Upper lobe of right lung (tissue), 1 donor: ENCODE data around the gene ETDB. TPM values are rescaled to one million over a fixed set of nuclear protein-coding genes. Genes with fewer than 3 reads are reported as not detected.
"Not testable (repeated sequence)": the region's sequence is repeated elsewhere in the genome, so short reads cannot be mapped to it uniquely, and the experiment has no call there.

Experiments used
- ATAC-seq: fragments of 200-7000 bp; cut with Tn5 transposase; one replicate; pipeline ENCODE4 v1.9.1; 2020; ENCODE audit warnings: mild to moderate bottlenecking, moderate library complexity
- DNase-seq: peaks from one replicate; pipeline ENCODE4 v3.0.0-alpha.2; 2020
- H3K27ac ChIP-seq: fragments of 200-600 bp; one replicate; pipeline ENCODE4 v1.8.0; 2022
- H3K27me3 ChIP-seq: fragments of 200-600 bp; one replicate; pipeline ENCODE4 v1.8.0; 2022; ENCODE audit warnings: mild to moderate bottlenecking
- H3K36me3 ChIP-seq: fragments of 200-600 bp; one replicate; pipeline ENCODE4 v1.8.0; 2022
- H3K4me1 ChIP-seq: fragments of 200-600 bp; one replicate; pipeline ENCODE4 v1.8.0; 2022
- H3K4me3 ChIP-seq: fragments of 200-600 bp; one replicate; pipeline ENCODE4 v1.8.0; 2022; ENCODE audit warnings: mild to moderate bottlenecking
- H3K9me3 ChIP-seq: fragments of 200-600 bp; one replicate; pipeline ENCODE4 v1.8.0; 2022
- intact Hi-C: fragments of 100-400 bp; cut with DNase I; formaldehyde crosslinking; loops from one replicate; pipeline ENCODE4 v1.11.0; 2022
- long read RNA-seq: library from polyadenylated mRNA; unstranded; transcript quantifications from one replicate; pipeline ENCODE4 v2.0.0, GENCODE V29; 2021
- total RNA-seq: library from RNA; stranded (reverse); fragmentation: NEBNext Ultra II Directional; extraction: Animal tissue kit (Norgen Biotek cat#: 25700); gene quantifications from one replicate; pipeline ENCODE4 v1.2.1, GENCODE V29; 2021
- TF ChIP-seq, protein P1 (sequence below): fragments of 200-600 bp; IDR thresholded peaks from one replicate; pipeline ENCODE4 v1.8.0; 2022; ENCODE audit warnings: antibody characterized with exemption
- donor health status: DM: no; HTN: yes; CAD: no; lungs with severe emphysema.

Gene ETDB
- not detected for total RNA-seq
- long read RNA-seq: 0 reads

DNA sequence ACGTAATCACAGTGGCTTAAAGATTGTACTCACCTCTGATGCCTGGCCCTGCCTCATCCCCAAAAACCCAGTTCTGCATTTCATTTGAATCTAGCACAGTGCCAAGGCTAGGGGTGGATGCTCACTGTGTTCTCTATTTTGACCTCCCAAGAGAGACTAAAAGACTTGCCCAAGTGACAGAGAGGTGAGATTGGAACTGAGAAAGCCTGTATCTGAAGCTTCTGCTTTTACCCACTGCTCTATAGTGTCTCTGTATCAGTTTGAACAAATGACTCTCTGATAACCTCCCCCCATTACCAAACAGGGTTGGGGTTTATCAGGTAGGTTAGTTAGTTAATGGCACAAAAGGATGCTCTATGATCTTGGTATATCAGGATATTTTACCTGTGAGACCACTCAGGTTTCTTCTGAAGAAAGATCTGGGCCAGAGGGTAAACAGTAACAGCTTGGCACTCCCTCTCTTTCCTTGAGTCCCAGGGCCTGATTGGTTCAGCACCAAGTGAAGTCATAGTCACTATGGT lies at the start of gene ETDB:
TSS of gene ETDB (minus strand) at position 471 of the 521 bp plus-strand sequence. CDS start 1,265 bp downstream, outside the sequence.
- intact Hi-C loops, H3K4me3 ChIP-seq, ATAC-seq, H3K27ac ChIP-seq, H3K9me3 ChIP-seq, H3K27me3 ChIP-seq, H3K4me1 ChIP-seq, DNase-seq, H3K36me3 ChIP-seq: not testable (repeated sequence)

DNA sequence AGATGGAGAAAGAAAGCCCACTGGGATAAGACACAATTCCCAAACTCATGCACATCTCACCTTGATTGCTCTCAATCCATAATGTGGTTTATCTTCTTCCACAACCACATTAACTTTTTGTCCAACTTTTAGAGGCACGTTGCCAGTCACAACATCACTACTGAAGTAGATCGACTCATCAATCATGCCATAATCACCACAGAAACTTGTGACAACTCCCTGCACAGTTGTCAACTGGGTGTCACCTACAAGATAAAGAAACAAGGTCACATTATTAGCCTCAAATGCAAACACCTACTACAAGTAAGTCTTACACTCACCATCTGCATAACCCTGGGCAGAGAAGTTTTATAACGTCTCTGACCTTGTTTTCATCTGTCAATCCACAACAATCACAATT lies 49.2 kb upstream of the ETDB start:
- H3K9me3 ChIP-seq, H3K4me1 ChIP-seq, ATAC-seq, H3K4me3 ChIP-seq, DNase-seq, H3K36me3 ChIP-seq, H3K27ac ChIP-seq, H3K27me3 ChIP-seq, intact Hi-C loops: not testable (repeated sequence)

DNA sequence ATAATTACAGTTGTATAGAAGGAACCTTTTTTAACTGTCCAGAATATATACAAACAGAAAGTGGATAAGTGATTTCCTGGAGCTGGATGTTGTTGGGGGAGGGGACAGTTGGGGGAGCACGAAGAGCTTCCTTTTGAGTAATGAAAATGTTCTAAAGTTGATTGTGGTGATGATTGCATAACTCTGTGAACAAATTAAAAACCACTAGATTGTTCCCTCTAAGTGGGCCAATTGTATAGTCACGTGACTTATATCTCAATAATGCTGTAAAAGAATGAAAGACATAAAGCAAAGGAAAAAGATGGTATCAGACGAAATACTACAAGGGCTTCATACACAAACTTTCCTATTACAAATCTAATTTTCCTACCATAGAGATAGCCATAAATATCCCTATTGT lies 48.2 kb upstream of the ETDB start:
- TF ChIP-seq, protein P1, sequence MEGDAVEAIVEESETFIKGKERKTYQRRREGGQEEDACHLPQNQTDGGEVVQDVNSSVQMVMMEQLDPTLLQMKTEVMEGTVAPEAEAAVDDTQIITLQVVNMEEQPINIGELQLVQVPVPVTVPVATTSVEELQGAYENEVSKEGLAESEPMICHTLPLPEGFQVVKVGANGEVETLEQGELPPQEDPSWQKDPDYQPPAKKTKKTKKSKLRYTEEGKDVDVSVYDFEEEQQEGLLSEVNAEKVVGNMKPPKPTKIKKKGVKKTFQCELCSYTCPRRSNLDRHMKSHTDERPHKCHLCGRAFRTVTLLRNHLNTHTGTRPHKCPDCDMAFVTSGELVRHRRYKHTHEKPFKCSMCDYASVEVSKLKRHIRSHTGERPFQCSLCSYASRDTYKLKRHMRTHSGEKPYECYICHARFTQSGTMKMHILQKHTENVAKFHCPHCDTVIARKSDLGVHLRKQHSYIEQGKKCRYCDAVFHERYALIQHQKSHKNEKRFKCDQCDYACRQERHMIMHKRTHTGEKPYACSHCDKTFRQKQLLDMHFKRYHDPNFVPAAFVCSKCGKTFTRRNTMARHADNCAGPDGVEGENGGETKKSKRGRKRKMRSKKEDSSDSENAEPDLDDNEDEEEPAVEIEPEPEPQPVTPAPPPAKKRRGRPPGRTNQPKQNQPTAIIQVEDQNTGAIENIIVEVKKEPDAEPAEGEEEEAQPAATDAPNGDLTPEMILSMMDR: no peak
- ATAC-seq (no peak), DNase-seq (no peak)
- Histone ChIP-seq H3K4me3 (no peak overlapping the region), H3K36me3 (no peaks in the 10 kb centered on the region), H3K27me3 (no peaks in the 10 kb centered on the region), H3K4me1 (no peaks in the 10 kb centered on the region), H3K9me3 (no peaks in the 10 kb centered on the region), H3K27ac (no peak overlapping the region)
- intact Hi-C loops: no loop called here

DNA sequence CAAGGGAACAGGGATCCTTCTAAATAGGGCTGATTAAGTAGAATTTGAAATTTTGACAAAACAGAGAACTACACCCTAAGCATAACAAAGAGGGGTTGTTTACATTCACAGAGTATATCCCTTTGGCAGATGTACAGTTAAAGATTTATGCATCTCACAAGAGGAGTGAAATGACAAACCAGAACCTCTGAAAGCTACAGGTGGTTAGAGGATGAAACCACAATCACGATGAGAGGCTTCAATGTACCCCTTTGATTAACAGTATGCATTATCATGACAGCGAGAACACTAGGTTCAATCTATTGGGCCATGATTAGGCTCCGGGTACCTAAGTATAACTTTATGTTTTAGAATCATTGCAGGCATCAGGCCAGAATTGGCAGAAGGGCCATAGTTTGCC lies 34.4 kb upstream of the ETDB start:
- intact Hi-C loops, H3K27me3 ChIP-seq, H3K9me3 ChIP-seq, ATAC-seq, H3K36me3 ChIP-seq, DNase-seq, H3K4me1 ChIP-seq, H3K4me3 ChIP-seq, H3K27ac ChIP-seq: not testable (repeated sequence)

DNA sequence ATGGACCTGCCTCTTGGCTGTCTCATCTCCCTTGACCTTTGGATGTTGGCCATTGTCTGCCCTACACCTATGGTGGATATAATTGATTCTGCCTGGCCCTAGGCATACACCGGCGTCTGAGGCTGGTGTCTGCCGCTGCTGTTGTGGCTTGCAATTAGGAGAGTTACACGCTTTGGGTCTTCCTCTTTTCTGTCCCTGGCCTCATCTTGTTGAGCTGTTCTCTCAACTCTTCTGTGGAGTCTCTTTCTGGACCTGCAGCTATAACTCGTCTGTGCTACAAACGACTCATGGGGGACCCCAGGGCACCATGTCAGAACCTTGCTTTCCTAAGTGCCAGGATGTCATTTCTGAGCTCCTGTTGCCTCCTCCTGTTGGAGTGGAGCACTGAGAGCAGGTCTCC lies 5.8 kb upstream of the ETDB start:
- H3K27me3 ChIP-seq, ATAC-seq, DNase-seq, H3K4me3 ChIP-seq, H3K4me1 ChIP-seq, H3K9me3 ChIP-seq, intact Hi-C loops, H3K36me3 ChIP-seq, H3K27ac ChIP-seq: not testable (repeated sequence)

DNA sequence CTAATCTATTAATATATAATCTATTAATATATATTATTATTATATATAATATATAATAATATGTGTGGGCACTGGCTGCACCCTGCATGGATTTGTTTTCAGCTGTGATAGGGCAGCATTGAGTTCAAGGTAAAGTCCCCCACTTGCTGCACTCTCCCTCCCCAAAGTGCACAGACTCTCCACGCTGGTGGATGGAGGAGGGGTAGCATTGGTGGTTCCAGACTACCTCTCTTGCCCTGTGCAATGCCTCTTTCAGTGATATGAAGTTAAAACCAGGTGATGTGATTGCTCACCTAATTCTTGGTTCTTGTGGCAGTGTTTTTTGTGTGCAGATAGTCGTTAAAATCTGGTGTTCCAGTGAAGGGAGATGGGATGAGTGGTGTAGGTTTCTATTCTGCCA lies 4.3 kb downstream of the ETDB start:
- DNase-seq, H3K9me3 ChIP-seq, H3K4me3 ChIP-seq, intact Hi-C loops, H3K36me3 ChIP-seq, ATAC-seq, H3K27me3 ChIP-seq, H3K4me1 ChIP-seq, H3K27ac ChIP-seq: not testable (repeated sequence)

DNA sequence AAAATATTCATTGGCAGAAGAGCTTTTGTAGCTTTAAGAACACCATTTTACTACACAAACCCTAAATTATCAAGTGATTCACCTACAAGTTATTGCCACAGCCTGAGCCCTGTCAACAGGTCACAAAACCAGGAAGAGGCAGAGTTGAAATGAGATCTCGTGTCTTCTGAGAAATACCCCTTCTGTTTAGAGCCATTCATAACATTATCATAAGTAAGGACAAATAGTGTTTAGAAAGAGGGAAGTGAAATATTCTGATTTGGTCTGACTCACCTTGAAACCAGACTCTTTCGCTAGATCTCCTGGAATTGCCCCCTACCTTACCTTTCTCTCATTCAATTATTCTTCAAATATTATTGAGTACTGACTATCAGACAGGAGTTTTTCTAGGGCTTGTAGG lies 5.9 kb downstream of the ETDB start:
- Histone ChIP-seq H3K4me1 (no peaks in the 10 kb centered on the region), H3K27ac (no peak overlapping the region), H3K27me3 (no peaks in the 10 kb centered on the region), H3K9me3 (no peaks in the 10 kb centered on the region), H3K36me3 (no peaks in the 10 kb centered on the region), H3K4me3 (no peak overlapping the region)
- TF ChIP-seq, protein P1: no peak
- ATAC-seq (no peak), DNase-seq (no peak)
- intact Hi-C loops: no loop called here

DNA sequence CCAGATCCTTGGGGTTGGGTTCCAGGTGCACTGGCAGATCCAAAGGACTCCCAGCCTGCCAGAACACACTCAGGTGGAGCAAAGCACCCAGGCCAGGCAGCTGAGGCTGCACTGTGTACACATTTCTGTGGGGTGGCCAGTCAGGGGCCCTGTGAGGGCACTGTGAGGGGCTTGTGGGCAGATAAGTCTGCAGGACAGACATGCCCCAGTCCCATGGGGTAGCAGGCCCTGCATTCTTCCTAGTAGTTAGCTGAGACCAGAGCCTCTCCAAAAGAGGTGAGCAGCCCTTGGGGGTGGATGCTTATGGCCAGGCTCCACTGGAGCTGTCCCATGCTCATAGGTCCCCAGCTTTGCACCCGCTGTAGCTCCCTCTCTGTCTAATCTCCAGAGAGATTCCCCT lies 7.6 kb downstream of the ETDB start:
- intact Hi-C loops: no loop called here
- H3K27me3 ChIP-seq: no peaks in the 10 kb centered on the region
- TF ChIP-seq, protein P1: no peak
- no peak overlapping the region for H3K27ac ChIP-seq
- H3K4me3 ChIP-seq: no peak overlapping the region
- DNase-seq: no peak
- no peaks in the 10 kb centered on the region for H3K36me3 ChIP-seq
- ATAC-seq: no peak
- H3K4me1 ChIP-seq: no peaks in the 10 kb centered on the region
- H3K9me3 ChIP-seq: no peaks in the 10 kb centered on the region
